DOHH2 (cell line): ENCODE data around the gene DAD1.

Experiments
- H3F3A ChIP-seq: fragments of 200-600 bp; sonication (generic), shearing (Covaris generic); 2 replicates; pipeline ENCODE4 v1.6.0; 2016; ENCODE audit warnings: antibody characterized with exemption, mild to moderate bottlenecking; ENCODE audit not compliant: control insufficient read depth, insufficient read depth
- H3K27ac ChIP-seq: fragments of 200-600 bp; sonication (generic); 2 replicates; pipeline ENCODE4 v1.5.1; 2014; ENCODE audit warnings: low read depth, mild to moderate bottlenecking, low read length, moderate library complexity
- H3K27me3 ChIP-seq: fragments of 200-600 bp; sonication (generic); 2 replicates; pipeline ENCODE4 v1.6.1; 2014; ENCODE audit warnings: mild to moderate bottlenecking, low read length, mixed read lengths; ENCODE audit not compliant: control insufficient read depth
- H3K36me3 ChIP-seq: fragments of 200-600 bp; sonication (generic); 2 replicates; pipeline ENCODE4 v1.6.1; 2014; ENCODE audit warnings: mild to moderate bottlenecking, low read length, moderate library complexity, mixed read lengths; ENCODE audit not compliant: control insufficient read depth
- H3K4me1 ChIP-seq: fragments of 200-600 bp; sonication (generic); 2 replicates; pipeline ENCODE4 v1.6.1; 2014; ENCODE audit warnings: mild to moderate bottlenecking, low read length, mixed read lengths; ENCODE audit not compliant: control insufficient read depth
- H3K4me2 ChIP-seq: fragments of 200-600 bp; sonication (generic); 2 replicates; pipeline ENCODE4 v1.6.0; 2014; ENCODE audit warnings: mild to moderate bottlenecking, low read length, moderate library complexity
- H3K4me3 ChIP-seq: fragments of 200-600 bp; sonication (generic); 2 replicates; pipeline ENCODE4 v1.5.1; 2014; ENCODE audit warnings: mild to moderate bottlenecking, low read length, mixed read lengths
- H3K79me2 ChIP-seq: fragments of 200-600 bp; sonication (generic); 2 replicates; pipeline ENCODE4 v1.6.1; 2014; ENCODE audit warnings: mild to moderate bottlenecking, low read length, mixed read lengths; ENCODE audit not compliant: control insufficient read depth
- H3K9me2 ChIP-seq: fragments of 200-600 bp; sonication (generic); replicated peaks from 2 replicates; pipeline ENCODE4 v1.6.1; 2014; ENCODE audit warnings: mild to moderate bottlenecking, low read length, mixed read lengths; ENCODE audit not compliant: control insufficient read depth
- H3K9me3 ChIP-seq: fragments of 200-600 bp; sonication (generic); 2 replicates; pipeline ENCODE4 v1.6.1; 2014; ENCODE audit warnings: antibody characterized with exemption, low read length, mixed read lengths; ENCODE audit not compliant: control insufficient read depth, insufficient read depth
- H4K20me1 ChIP-seq: fragments of 200-600 bp; sonication (generic); 2 replicates; pipeline ENCODE4 v1.6.0; 2014; ENCODE audit warnings: low read depth, mild to moderate bottlenecking, antibody characterized with exemption, low read length, moderate library complexity; ENCODE audit not compliant: control insufficient read depth, insufficient read depth
- CTCF ChIP-seq: fragments of 200-600 bp; sonication (generic); IDR thresholded peaks from one replicate; pipeline ENCODE4 v1.5.1; 2014; ENCODE audit warnings: antibody characterized with exemption, mild to moderate bottlenecking, low read depth, low read length; ENCODE audit not compliant: poor library complexity, severe bottlenecking
- EZH2phosphoT487 ChIP-seq: fragments of 200-600 bp; sonication (generic); IDR thresholded peaks from 2 replicates; pipeline ENCODE4 v1.6.1; 2017; ENCODE audit warnings: borderline replicate concordance, mild to moderate bottlenecking, antibody characterized with exemption, low read length, moderate library complexity, mixed read lengths

The DAD1 gene

GRCh38 chr14:22630066-22630465, 41.0 kb upstream of the DAD1 start:
- Histone ChIP-seq H3K79me2 (no peaks in the 10 kb centered on the region), H3K27me3 (peaks cover 11% of the 10 kb centered on the region), H3K27ac (no peak overlapping the region), H3K4me2 (no peak overlapping the region), H3F3A (no peaks in the 10 kb centered on the region), H3K36me3 (no peaks in the 10 kb centered on the region), H3K9me2 (no peaks in the 10 kb centered on the region), H3K9me3 (no peaks in the 10 kb centered on the region; the same call in 1 of the 2 replicates), H3K4me1 (no peaks in the 10 kb centered on the region), H4K20me1 (no peaks in the 10 kb centered on the region), H3K4me3 (no peak overlapping the region)
- TF ChIP-seq EZH2phosphoT487 (no peak), CTCF (no peak)

GRCh38 chr14:22629361-22629760, 40.3 kb upstream of the DAD1 start:
- Histone ChIP-seq H3K27ac (no peak overlapping the region), H3K4me3 (no peak overlapping the region), H3K27me3 (peaks cover 11% of the 10 kb centered on the region), H3K9me2 (no peaks in the 10 kb centered on the region), H3K9me3 (no peaks in the 10 kb centered on the region; the same call in 1 of the 2 replicates), H3K4me1 (no peaks in the 10 kb centered on the region), H4K20me1 (no peaks in the 10 kb centered on the region), H3K36me3 (no peaks in the 10 kb centered on the region), H3F3A (no peaks in the 10 kb centered on the region), H3K79me2 (no peaks in the 10 kb centered on the region), H3K4me2 (no peak overlapping the region)
- no peak for TF ChIP-seq EZH2phosphoT487
- TF ChIP-seq CTCF = no peak

- H3K4me1 ChIP-seq = no peaks in the 10 kb centered on the region
- H3K4me2 ChIP-seq = no peak overlapping the region
- no peak overlapping the region for H3K4me3 ChIP-seq
Observed at GRCh38 chr14:22627506-22628263, 38.7 kb upstream of the DAD1 start.

More at GRCh38 chr14:22627506-22628263, 38.7 kb upstream of the DAD1 start:
- Histone ChIP-seq H3K27ac (no peak overlapping the region), H3K9me2 (no peaks in the 10 kb centered on the region), H3K9me3 (no peaks in the 10 kb centered on the region; the same call in 1 of the 2 replicates), H3F3A (no peaks in the 10 kb centered on the region), H3K27me3 (peaks cover 11% of the 10 kb centered on the region), H3K36me3 (no peaks in the 10 kb centered on the region), H4K20me1 (no peaks in the 10 kb centered on the region), H3K79me2 (no peaks in the 10 kb centered on the region)
- no peak for TF ChIP-seq CTCF
- TF ChIP-seq EZH2phosphoT487 = no peak
